ENCODE results near the gene TOR1B.

GRCh38 chr9:129826759-129827158, 23.8 kb downstream of the TOR1B start:
- TF ChIP-seq CTCF (IDR thresholded peaks at IDR 0.05; ENCODE audit: insufficient read depth, low read length, poor library complexity, severe bottlenecking), result no peak
- no peak for TF ChIP-seq EZH2phosphoT487 (conservative IDR thresholded peaks at IDR 0.05; ENCODE audit: low read length)
